H9 (cell line): ENCODE measurements around the gene RTP4. TPM values are rescaled to one million over a fixed set of nuclear protein-coding genes. Genes with fewer than 3 reads are reported as not detected.

ENCODE experiments used
- DNase-seq: peaks from one replicate; pipeline ENCODE4 v3.0.0-alpha.2; 2017
- H2AFZ ChIP-seq: one replicate; pipeline ENCODE4 v1.6.1; 2013; ENCODE audit warnings: mild to moderate bottlenecking, low read length, control low read depth, moderate library complexity
- H2AK5ac ChIP-seq: 2 replicates; pipeline ENCODE4 v1.6.1; 2013; ENCODE audit warnings: low read length, control low read depth, mixed read lengths; ENCODE audit not compliant: insufficient read length
- H2BK120ac ChIP-seq: one replicate; pipeline ENCODE4 v1.6.1; 2013; ENCODE audit warnings: low read depth, mild to moderate bottlenecking, low read length, control low read depth, inconsistent platforms; ENCODE audit not compliant: poor library complexity, severe bottlenecking
- H2BK12ac ChIP-seq: 2 replicates; pipeline ENCODE4 v1.6.1; 2013; ENCODE audit warnings: low read length, control low read depth, mixed read lengths, low read depth; ENCODE audit not compliant: insufficient read length
- H2BK15ac ChIP-seq: 2 replicates; pipeline ENCODE4 v1.6.1; 2013; ENCODE audit warnings: low read depth, low read length, control low read depth
- H2BK20ac ChIP-seq: one replicate; pipeline ENCODE4 v1.6.1; 2013; ENCODE audit warnings: low read depth, mild to moderate bottlenecking, low read length, control low read depth, inconsistent platforms; ENCODE audit not compliant: poor library complexity, severe bottlenecking
- H2BK5ac ChIP-seq: 2 replicates; pipeline ENCODE4 v1.6.1; 2013; ENCODE audit warnings: low read length, control low read depth, mixed read lengths; ENCODE audit not compliant: insufficient read length
- H3K14ac ChIP-seq: 2 replicates; pipeline ENCODE4 v1.6.1; 2013; ENCODE audit warnings: low read length, control low read depth; ENCODE audit not compliant: insufficient read depth
- H3K18ac ChIP-seq: 2 replicates; pipeline ENCODE4 v1.6.1; 2013; ENCODE audit warnings: low read depth, mild to moderate bottlenecking, mixed read lengths, low read length, control low read depth; ENCODE audit not compliant: insufficient read length
- H3K23ac ChIP-seq: 2 replicates; pipeline ENCODE4 v1.6.1; 2013; ENCODE audit warnings: low read length, control low read depth, mixed read lengths, low read depth; ENCODE audit not compliant: insufficient read length
- H3K23me2 ChIP-seq: 2 replicates; pipeline ENCODE4 v1.6.1; 2013; ENCODE audit warnings: low read depth, mild to moderate bottlenecking, mixed read lengths, low read length, control low read depth; ENCODE audit not compliant: insufficient read length, poor library complexity, severe bottlenecking
- H3K27ac ChIP-seq: 2 replicates; pipeline ENCODE4 v1.5.1; 2013; ENCODE audit warnings: low read length, control low read depth, mixed read lengths, low read depth; ENCODE audit not compliant: insufficient read length
- H3K27me3 ChIP-seq: 2 replicates; pipeline ENCODE4 v1.6.1; 2013; ENCODE audit warnings: low read length, control low read depth, inconsistent platforms; ENCODE audit not compliant: insufficient read depth
- H3K4ac ChIP-seq: 2 replicates; pipeline ENCODE4 v1.6.1; 2013; ENCODE audit warnings: low read depth, mild to moderate bottlenecking, control low read depth, inconsistent platforms, low read length, moderate library complexity
- H3K4me1 ChIP-seq: 2 replicates; pipeline ENCODE4 v1.6.1; 2013; ENCODE audit warnings: low read length, control low read depth, inconsistent platforms; ENCODE audit not compliant: insufficient read depth
- H3K4me2 ChIP-seq: 2 replicates; pipeline ENCODE4 v1.6.1; 2013; ENCODE audit warnings: low read length, control low read depth, mixed read lengths; ENCODE audit not compliant: insufficient read length, insufficient read depth
- H3K56ac ChIP-seq: 2 replicates; pipeline ENCODE4 v1.6.1; 2013; ENCODE audit warnings: low read depth, mild to moderate bottlenecking, mixed read lengths, low read length, control low read depth; ENCODE audit not compliant: insufficient read length
- H3K79me1 ChIP-seq: 2 replicates; pipeline ENCODE4 v1.6.1; 2013; ENCODE audit warnings: low read depth, mild to moderate bottlenecking, moderate library complexity, low read length, control low read depth, inconsistent platforms; ENCODE audit not compliant: insufficient read depth, poor library complexity, severe bottlenecking
- H3K79me2 ChIP-seq: 2 replicates; pipeline ENCODE4 v1.6.1; 2013; ENCODE audit warnings: low read length, control low read depth, inconsistent platforms; ENCODE audit not compliant: insufficient read depth
- H3K9ac ChIP-seq: 2 replicates; pipeline ENCODE4 v1.6.1; 2013; ENCODE audit warnings: low read length, control low read depth, mixed read lengths; ENCODE audit not compliant: insufficient read length; ENCODE audit errors: extremely low read depth
- H3K9me3 ChIP-seq: one replicate; pipeline ENCODE4 v1.6.1; 2013; ENCODE audit warnings: low read depth, low read length, inconsistent platforms; ENCODE audit not compliant: control insufficient read depth
- H3T11ph ChIP-seq: one replicate; pipeline ENCODE4 v1.6.1; 2013; ENCODE audit warnings: mild to moderate bottlenecking, low read length, control low read depth, inconsistent platforms
- H4K20me1 ChIP-seq: one replicate; pipeline ENCODE4 v1.6.1; 2013; ENCODE audit not compliant: control insufficient read depth, insufficient read length, insufficient read depth
- H4K5ac ChIP-seq: 2 replicates; pipeline ENCODE4 v1.6.1; 2013; ENCODE audit warnings: low read depth, mild to moderate bottlenecking, mixed read lengths, low read length, control low read depth; ENCODE audit not compliant: insufficient read length
- H4K8ac ChIP-seq: replicated peaks from 2 replicates; pipeline ENCODE4 v1.6.1; 2013; ENCODE audit warnings: low read length, control low read depth, mixed read lengths, low read depth; ENCODE audit not compliant: insufficient read length
- H4K91ac ChIP-seq: 2 replicates; pipeline ENCODE4 v1.6.1; 2013; ENCODE audit warnings: low read depth, mild to moderate bottlenecking, moderate library complexity, mixed read lengths, low read length, control low read depth; ENCODE audit not compliant: insufficient read length
- H3K27ac Mint-ChIP-seq, 3 experiments: 2 replicates in 2 of 3; 3 replicates in 1 of 3; pipeline ENCODE4 v1.8.0; 2020 to 2021; ENCODE audit warnings: mixed read lengths in 3 of 3, mild to moderate bottlenecking in 1 of 3, moderate library complexity in 1 of 3
- H3K27me3 Mint-ChIP-seq: 2 replicates; pipeline ENCODE4 v1.8.0; 2021; ENCODE audit warnings: low read depth, mild to moderate bottlenecking, moderate library complexity, mixed read lengths
- H3K36me3 Mint-ChIP-seq, 3 experiments: 2 replicates in 2 of 3; 3 replicates in 1 of 3; pipeline ENCODE4 v1.8.0; 2020 to 2021; ENCODE audit warnings: low read depth in 3 of 3, mixed read lengths in 3 of 3; ENCODE audit not compliant: insufficient read depth in 1 of 3
- H3K4me1 Mint-ChIP-seq, 2 experiments: 2 replicates each; pipeline ENCODE4 v1.8.0; 2020; ENCODE audit warnings: mixed read lengths in 2 of 2
- H3K4me3 Mint-ChIP-seq, 2 experiments: 2 replicates in 1 of 2; 3 replicates in 1 of 2; pipeline ENCODE4 v1.8.0; 2020 to 2021; ENCODE audit warnings: mild to moderate bottlenecking in 2 of 2, mixed read lengths in 2 of 2, moderate library complexity in 1 of 2
- H3K9me3 Mint-ChIP-seq, 2 experiments: 2 replicates in 1 of 2; 3 replicates in 1 of 2; pipeline ENCODE4 v1.8.0; 2020; ENCODE audit warnings: mild to moderate bottlenecking in 2 of 2, mixed read lengths in 2 of 2, moderate library complexity in 1 of 2
- WGBS: extraction: QIAGEN DNeasy Blood & Tissue Kit; methylation state at CpG from one replicate; pipeline ENCODE4 v1.1.7; 2013; ENCODE audit warnings: missing lambda C conversion rate, low lambda C conversion rate, mixed read lengths; ENCODE audit not compliant: insufficient read length; ENCODE audit errors: extremely low coverage; 5-methylcytosine and 5-hydroxymethylcytosine counted together
- total RNA-seq: library from RNA; stranded (reverse); gene quantifications from 2 replicates; pipeline ENCODE4 v1.2.1, GENCODE V29; 2021
- TF ChIP-seq, protein P1 (sequence below): fragments of 200-600 bp; sonication (generic); conservative IDR thresholded peaks from 3 replicates; pipeline ENCODE4 v1.8.0; 2021; ENCODE audit warnings: antibody characterized with exemption, mild to moderate bottlenecking

The RTP4 gene
- total RNA-seq, 1 experiment from 2014 or later: not detected

- H3K4me1 Mint-ChIP-seq: peaks cover 8 to 18% of the 10 kb centered on the region in 2 experiments
- H3K27ac ChIP-seq: no peak overlapping the region
- no peak overlapping the region for H3K4me2 ChIP-seq
- H3K79me1 ChIP-seq: no peaks in the 10 kb centered on the region
- no peak overlapping the region for H3K4me3 Mint-ChIP-seq
- no peak overlapping the region for H3K18ac ChIP-seq
- no peak overlapping the region for H3K27ac Mint-ChIP-seq
- no peak overlapping the region for H4K91ac ChIP-seq
- no peak overlapping the region for H2BK5ac ChIP-seq
- H3K4ac ChIP-seq: no peak overlapping the region
- H2BK15ac ChIP-seq: no peak overlapping the region
- H3K79me2 ChIP-seq: no peaks in the 10 kb centered on the region
- no peaks in the 10 kb centered on the region for H3K27me3 ChIP-seq
- H2AFZ ChIP-seq: no peak overlapping the region
- H3K23ac ChIP-seq: no peak overlapping the region
- peaks cover 2% of the 10 kb centered on the region; the same call in 1 of the 2 replicates for H3K27me3 Mint-ChIP-seq
- H2AK5ac ChIP-seq: no peak overlapping the region
- no peak overlapping the region for H2BK20ac ChIP-seq
- H3T11ph ChIP-seq: no peak overlapping the region
- no peak overlapping the region for H4K5ac ChIP-seq
- WGBS: no CpG with 5 or more reads among the region's 5 CpGs
- peaks cover 2% of the 10 kb centered on the region for H3K23me2 ChIP-seq
- no peaks in the 10 kb centered on the region for H4K20me1 ChIP-seq
- H3K14ac ChIP-seq: no peak overlapping the region
- no peak overlapping the region for H2BK12ac ChIP-seq
- no peak overlapping the region for H2BK120ac ChIP-seq
- H3K4me1 ChIP-seq: no peaks in the 10 kb centered on the region; the same call in 1 of the 2 replicates
- H3K56ac ChIP-seq: no peak overlapping the region
- TF ChIP-seq, protein P1, sequence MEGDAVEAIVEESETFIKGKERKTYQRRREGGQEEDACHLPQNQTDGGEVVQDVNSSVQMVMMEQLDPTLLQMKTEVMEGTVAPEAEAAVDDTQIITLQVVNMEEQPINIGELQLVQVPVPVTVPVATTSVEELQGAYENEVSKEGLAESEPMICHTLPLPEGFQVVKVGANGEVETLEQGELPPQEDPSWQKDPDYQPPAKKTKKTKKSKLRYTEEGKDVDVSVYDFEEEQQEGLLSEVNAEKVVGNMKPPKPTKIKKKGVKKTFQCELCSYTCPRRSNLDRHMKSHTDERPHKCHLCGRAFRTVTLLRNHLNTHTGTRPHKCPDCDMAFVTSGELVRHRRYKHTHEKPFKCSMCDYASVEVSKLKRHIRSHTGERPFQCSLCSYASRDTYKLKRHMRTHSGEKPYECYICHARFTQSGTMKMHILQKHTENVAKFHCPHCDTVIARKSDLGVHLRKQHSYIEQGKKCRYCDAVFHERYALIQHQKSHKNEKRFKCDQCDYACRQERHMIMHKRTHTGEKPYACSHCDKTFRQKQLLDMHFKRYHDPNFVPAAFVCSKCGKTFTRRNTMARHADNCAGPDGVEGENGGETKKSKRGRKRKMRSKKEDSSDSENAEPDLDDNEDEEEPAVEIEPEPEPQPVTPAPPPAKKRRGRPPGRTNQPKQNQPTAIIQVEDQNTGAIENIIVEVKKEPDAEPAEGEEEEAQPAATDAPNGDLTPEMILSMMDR: no peak
- DNase-seq: no peak
- no peaks in the 10 kb centered on the region for H3K9me3 Mint-ChIP-seq
- H3K36me3 Mint-ChIP-seq: no peaks in the 10 kb centered on the region
- no peak overlapping the region for H3K9ac ChIP-seq
- no peak overlapping the region for H4K8ac ChIP-seq
- H3K9me3 ChIP-seq: no peaks in the 10 kb centered on the region
Observed at GRCh38 chr3:187375581-187375980, 7.4 kb downstream of the RTP4 start.
